AG09309 (cell line): ENCODE data around the gene SLAMF7.
"Not testable (repeated sequence)": the region's sequence is repeated elsewhere in the genome, so short reads cannot be mapped to it uniquely, and the experiment has no call there.

Source experiments
- DNase-seq: peaks from one replicate; pipeline ENCODE4 v3.0.0-alpha.2; 2010; ENCODE audit warnings: low read depth
- H3K4me3 ChIP-seq: 2 replicates; pipeline ENCODE4 v1.5.1; 2011; ENCODE audit warnings: mild to moderate bottlenecking, low read depth, low read length, moderate library complexity; ENCODE audit not compliant: control insufficient read depth
- CTCF ChIP-seq: IDR thresholded peaks from 2 replicates; pipeline ENCODE4 v1.5.1; 2011; ENCODE audit warnings: mild to moderate bottlenecking, low read depth, low read length, inconsistent platforms; ENCODE audit not compliant: insufficient read depth, control insufficient read depth; ENCODE audit errors: missing control alignments

The SLAMF7 gene

GRCh38 chr1:160711602-160712311, 27.3 kb upstream of the SLAMF7 start, which contains the start of gene CD48:
TSS of gene CD48 (minus strand) at chr1:160711822. CDS start at chr1:160711763, 59 bp downstream.
- DNase-seq: no peak
- no peak for TF ChIP-seq CTCF
- no peak within 1 kb of the TSS for H3K4me3 ChIP-seq

- H3K4me3 ChIP-seq, DNase-seq: not testable (repeated sequence)
These were observed 26.4 kb upstream of the SLAMF7 start for GRCh38 chr1:160712525-160713080.

GRCh38 chr1:160713161-160713560, 25.9 kb upstream of the SLAMF7 start:
- no peak for TF ChIP-seq CTCF
- H3K4me3 ChIP-seq: no peak overlapping the region

GRCh38 chr1:160714034-160714648, 24.9 kb upstream of the SLAMF7 start:
- DNase-seq, H3K4me3 ChIP-seq: not testable (repeated sequence)

More at GRCh38 chr1:160713161-160713560, 25.9 kb upstream of the SLAMF7 start:
- DNase-seq: no peak

GRCh38 chr1:160716013-160716412, 23.0 kb upstream of the SLAMF7 start:
- DNase-seq: no peak
- H3K4me3 ChIP-seq: no peak overlapping the region
- TF ChIP-seq CTCF: no peak

- no peak for TF ChIP-seq CTCF
- DNase-seq: no peak
- H3K4me3 ChIP-seq: no peak overlapping the region
These were observed 21.7 kb upstream of the SLAMF7 start for GRCh38 chr1:160717306-160717705.

- TF ChIP-seq CTCF: no peak
- no peak for DNase-seq
- H3K4me3 ChIP-seq: no peak overlapping the region
These were observed 20.8 kb upstream of the SLAMF7 start for GRCh38 chr1:160718210-160718609.
